Measurements from ENCODE around the gene PTPRN2. TPM values are rescaled to one million over a fixed set of nuclear protein-coding genes. Genes with fewer than 3 reads are reported as not detected.

The PTPRN2 gene
- total and polyA plus RNA-seq, 2 donors (not counting 3 experiments of a cell fraction or from before 2014, with no cell fraction given) = 0.62 to 0.88 TPM

DNA sequence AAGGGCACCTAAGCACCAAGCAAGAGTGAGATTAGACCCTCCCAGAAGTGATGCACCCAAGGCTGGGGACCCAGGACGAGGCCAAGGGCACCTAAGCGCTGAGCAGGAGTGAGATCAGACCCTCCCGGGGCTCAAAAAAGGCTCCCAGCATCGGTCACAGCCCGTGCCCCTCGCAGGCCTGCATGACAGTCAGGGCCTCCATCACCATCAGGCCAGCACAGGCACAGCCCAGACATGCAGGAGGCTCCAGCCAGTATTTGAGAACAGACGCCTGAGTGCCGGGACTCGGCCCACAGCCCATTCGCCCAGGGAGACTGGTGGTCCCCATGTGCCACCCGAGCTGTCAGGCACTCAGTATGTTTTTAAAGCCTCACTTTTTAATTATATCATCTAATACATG is 595.9 kb downstream of the PTPRN2 start:
- Histone ChIP-seq H3K9me1 (replicated peaks; ENCODE audit: control insufficient read depth, extremely low read depth, insufficient read depth, low read length) (no peaks in the 10 kb centered on the region), H3K4me3 (replicated peaks in 1 of 3; ENCODE audit: insufficient read depth in 1 of 3, low read depth in 1 of 3, low read length in 3 of 3) (no peak overlapping the region), H3K9me3 (replicated peaks; ENCODE audit: control insufficient read depth, insufficient read depth, low read length) (peaks cover 13% of the 10 kb centered on the region), H3K4me1 (ENCODE audit: control insufficient read depth, extremely low read depth, insufficient read depth, low read length) (no peaks in the 10 kb centered on the region), H3K27ac (ENCODE audit: insufficient read depth, low read depth, low read length) (no peak overlapping the region), H3K79me2 (ENCODE audit: control insufficient read depth, insufficient read depth, low read length) (no peaks in the 10 kb centered on the region), H4K20me1 (replicated peaks; ENCODE audit: control insufficient read depth, extremely low read depth, insufficient read depth, low read length) (no peaks in the 10 kb centered on the region), H3K4me2 (ENCODE audit: insufficient read depth, low read length) (no peak overlapping the region), H2AFZ (ENCODE audit: low read depth, low read length) (no peak overlapping the region), H3K9ac (replicated peaks; ENCODE audit: extremely low read depth, insufficient read depth, low read length) (no peak overlapping the region), H3K27me3 (ENCODE audit: control insufficient read depth in 2 of 2, insufficient read depth in 2 of 2, low read length in 2 of 2) (no peaks in the 10 kb centered on the region), H3K36me3 (ENCODE audit: control insufficient read depth in 2 of 2, extremely low read depth in 1 of 2, insufficient read depth in 2 of 2, low read length in 2 of 2) (no peaks in the 10 kb centered on the region)
- ChIA-PET POLR2A (no interaction called here), CTCF (no interaction called here)
- no TSS peak for BruUV-seq (replicated peaks)
- DNase-seq (ENCODE audit: low read depth, low spot score) (no peak), FAIRE-seq (no peak)
- TF ChIP-seq MYC (IDR thresholded peaks at IDR 0.05; ENCODE audit: low read depth, low read length) (no peak), FOS (IDR thresholded peaks at IDR 0.05; ENCODE audit: borderline replicate concordance, insufficient read depth, low read length) (no peak), JUN (IDR thresholded peaks at IDR 0.05; ENCODE audit: borderline replicate concordance, insufficient read depth, insufficient read length, low read depth) (no peak), GATA2 (IDR thresholded peaks at IDR 0.05; ENCODE audit: insufficient read depth, insufficient read length, low read depth, low read length) (no peak), EZH2 (IDR thresholded peaks at IDR 0.05; ENCODE audit: borderline replicate concordance, low read depth, low read length, severe bottlenecking) (no peak), POLR2AphosphoS5 (IDR thresholded peaks at IDR 0.05; ENCODE audit: insufficient read depth, low read depth, low read length) (no peak), POLR2A (IDR thresholded peaks at IDR 0.05; ENCODE audit: low read depth, low read length) (no peak)
- TF ChIP-seq, protein P1, sequence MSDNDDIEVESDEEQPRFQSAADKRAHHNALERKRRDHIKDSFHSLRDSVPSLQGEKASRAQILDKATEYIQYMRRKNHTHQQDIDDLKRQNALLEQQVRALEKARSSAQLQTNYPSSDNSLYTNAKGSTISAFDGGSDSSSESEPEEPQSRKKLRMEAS (IDR thresholded peaks at IDR 0.05; ENCODE audit: insufficient read depth, insufficient read length) = no peak
- TF ChIP-seq, protein P2, sequence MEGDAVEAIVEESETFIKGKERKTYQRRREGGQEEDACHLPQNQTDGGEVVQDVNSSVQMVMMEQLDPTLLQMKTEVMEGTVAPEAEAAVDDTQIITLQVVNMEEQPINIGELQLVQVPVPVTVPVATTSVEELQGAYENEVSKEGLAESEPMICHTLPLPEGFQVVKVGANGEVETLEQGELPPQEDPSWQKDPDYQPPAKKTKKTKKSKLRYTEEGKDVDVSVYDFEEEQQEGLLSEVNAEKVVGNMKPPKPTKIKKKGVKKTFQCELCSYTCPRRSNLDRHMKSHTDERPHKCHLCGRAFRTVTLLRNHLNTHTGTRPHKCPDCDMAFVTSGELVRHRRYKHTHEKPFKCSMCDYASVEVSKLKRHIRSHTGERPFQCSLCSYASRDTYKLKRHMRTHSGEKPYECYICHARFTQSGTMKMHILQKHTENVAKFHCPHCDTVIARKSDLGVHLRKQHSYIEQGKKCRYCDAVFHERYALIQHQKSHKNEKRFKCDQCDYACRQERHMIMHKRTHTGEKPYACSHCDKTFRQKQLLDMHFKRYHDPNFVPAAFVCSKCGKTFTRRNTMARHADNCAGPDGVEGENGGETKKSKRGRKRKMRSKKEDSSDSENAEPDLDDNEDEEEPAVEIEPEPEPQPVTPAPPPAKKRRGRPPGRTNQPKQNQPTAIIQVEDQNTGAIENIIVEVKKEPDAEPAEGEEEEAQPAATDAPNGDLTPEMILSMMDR (IDR thresholded peaks at IDR 0.05; ENCODE audit: extremely low read depth in 1 of 2, insufficient read depth in 1 of 2, low read depth in 1 of 2, low read length in 2 of 2) = no peak
- intact Hi-C loops (cut with micrococcal nuclease) (no loop called here), dilution Hi-C loops (cut with MboI; ENCODE audit: extremely low pct_ligation_motif_present, low sequenced_read_pairs) (no loop called here)

Data from endothelial cell of umbilical vein (primary cell).